H9 (cell line): ENCODE measurements around the gene MIAT. TPM values are rescaled to one million over a fixed set of nuclear protein-coding genes. Genes with fewer than 3 reads are reported as not detected.

Experiments
- DNase-seq: peaks from one replicate; pipeline ENCODE4 v3.0.0-alpha.2; 2017
- H2AFZ ChIP-seq: one replicate; pipeline ENCODE4 v1.6.1; 2013; ENCODE audit warnings: mild to moderate bottlenecking, low read length, control low read depth, moderate library complexity
- H2AK5ac ChIP-seq: 2 replicates; pipeline ENCODE4 v1.6.1; 2013; ENCODE audit warnings: low read length, control low read depth, mixed read lengths; ENCODE audit not compliant: insufficient read length
- H2BK120ac ChIP-seq: one replicate; pipeline ENCODE4 v1.6.1; 2013; ENCODE audit warnings: low read depth, mild to moderate bottlenecking, low read length, control low read depth, inconsistent platforms; ENCODE audit not compliant: poor library complexity, severe bottlenecking
- H2BK12ac ChIP-seq: 2 replicates; pipeline ENCODE4 v1.6.1; 2013; ENCODE audit warnings: low read length, control low read depth, mixed read lengths, low read depth; ENCODE audit not compliant: insufficient read length
- H2BK15ac ChIP-seq: 2 replicates; pipeline ENCODE4 v1.6.1; 2013; ENCODE audit warnings: low read depth, low read length, control low read depth
- H2BK20ac ChIP-seq: one replicate; pipeline ENCODE4 v1.6.1; 2013; ENCODE audit warnings: low read depth, mild to moderate bottlenecking, low read length, control low read depth, inconsistent platforms; ENCODE audit not compliant: poor library complexity, severe bottlenecking
- H2BK5ac ChIP-seq: 2 replicates; pipeline ENCODE4 v1.6.1; 2013; ENCODE audit warnings: low read length, control low read depth, mixed read lengths; ENCODE audit not compliant: insufficient read length
- H3K14ac ChIP-seq: 2 replicates; pipeline ENCODE4 v1.6.1; 2013; ENCODE audit warnings: low read length, control low read depth; ENCODE audit not compliant: insufficient read depth
- H3K18ac ChIP-seq: 2 replicates; pipeline ENCODE4 v1.6.1; 2013; ENCODE audit warnings: low read depth, mild to moderate bottlenecking, mixed read lengths, low read length, control low read depth; ENCODE audit not compliant: insufficient read length
- H3K23ac ChIP-seq: 2 replicates; pipeline ENCODE4 v1.6.1; 2013; ENCODE audit warnings: low read length, control low read depth, mixed read lengths, low read depth; ENCODE audit not compliant: insufficient read length
- H3K23me2 ChIP-seq: 2 replicates; pipeline ENCODE4 v1.6.1; 2013; ENCODE audit warnings: low read depth, mild to moderate bottlenecking, mixed read lengths, low read length, control low read depth; ENCODE audit not compliant: insufficient read length, poor library complexity, severe bottlenecking
- H3K27ac ChIP-seq: 2 replicates; pipeline ENCODE4 v1.5.1; 2013; ENCODE audit warnings: low read length, control low read depth, mixed read lengths, low read depth; ENCODE audit not compliant: insufficient read length
- H3K27me3 ChIP-seq: 2 replicates; pipeline ENCODE4 v1.6.1; 2013; ENCODE audit warnings: low read length, control low read depth, inconsistent platforms; ENCODE audit not compliant: insufficient read depth
- H3K4ac ChIP-seq: 2 replicates; pipeline ENCODE4 v1.6.1; 2013; ENCODE audit warnings: low read depth, mild to moderate bottlenecking, control low read depth, inconsistent platforms, low read length, moderate library complexity
- H3K4me1 ChIP-seq: 2 replicates; pipeline ENCODE4 v1.6.1; 2013; ENCODE audit warnings: low read length, control low read depth, inconsistent platforms; ENCODE audit not compliant: insufficient read depth
- H3K4me2 ChIP-seq: 2 replicates; pipeline ENCODE4 v1.6.1; 2013; ENCODE audit warnings: low read length, control low read depth, mixed read lengths; ENCODE audit not compliant: insufficient read length, insufficient read depth
- H3K56ac ChIP-seq: 2 replicates; pipeline ENCODE4 v1.6.1; 2013; ENCODE audit warnings: low read depth, mild to moderate bottlenecking, mixed read lengths, low read length, control low read depth; ENCODE audit not compliant: insufficient read length
- H3K79me1 ChIP-seq: 2 replicates; pipeline ENCODE4 v1.6.1; 2013; ENCODE audit warnings: low read depth, mild to moderate bottlenecking, moderate library complexity, low read length, control low read depth, inconsistent platforms; ENCODE audit not compliant: insufficient read depth, poor library complexity, severe bottlenecking
- H3K79me2 ChIP-seq: 2 replicates; pipeline ENCODE4 v1.6.1; 2013; ENCODE audit warnings: low read length, control low read depth, inconsistent platforms; ENCODE audit not compliant: insufficient read depth
- H3K9ac ChIP-seq: 2 replicates; pipeline ENCODE4 v1.6.1; 2013; ENCODE audit warnings: low read length, control low read depth, mixed read lengths; ENCODE audit not compliant: insufficient read length; ENCODE audit errors: extremely low read depth
- H3K9me3 ChIP-seq: one replicate; pipeline ENCODE4 v1.6.1; 2013; ENCODE audit warnings: low read depth, low read length, inconsistent platforms; ENCODE audit not compliant: control insufficient read depth
- H3T11ph ChIP-seq: one replicate; pipeline ENCODE4 v1.6.1; 2013; ENCODE audit warnings: mild to moderate bottlenecking, low read length, control low read depth, inconsistent platforms
- H4K20me1 ChIP-seq: one replicate; pipeline ENCODE4 v1.6.1; 2013; ENCODE audit not compliant: control insufficient read depth, insufficient read length, insufficient read depth
- H4K5ac ChIP-seq: 2 replicates; pipeline ENCODE4 v1.6.1; 2013; ENCODE audit warnings: low read depth, mild to moderate bottlenecking, mixed read lengths, low read length, control low read depth; ENCODE audit not compliant: insufficient read length
- H4K8ac ChIP-seq: replicated peaks from 2 replicates; pipeline ENCODE4 v1.6.1; 2013; ENCODE audit warnings: low read length, control low read depth, mixed read lengths, low read depth; ENCODE audit not compliant: insufficient read length
- H4K91ac ChIP-seq: 2 replicates; pipeline ENCODE4 v1.6.1; 2013; ENCODE audit warnings: low read depth, mild to moderate bottlenecking, moderate library complexity, mixed read lengths, low read length, control low read depth; ENCODE audit not compliant: insufficient read length
- H3K27ac Mint-ChIP-seq, 3 experiments: 2 replicates in 2 of 3; 3 replicates in 1 of 3; pipeline ENCODE4 v1.8.0; 2020 to 2021; ENCODE audit warnings: mixed read lengths in 3 of 3, mild to moderate bottlenecking in 1 of 3, moderate library complexity in 1 of 3
- H3K27me3 Mint-ChIP-seq: 2 replicates; pipeline ENCODE4 v1.8.0; 2021; ENCODE audit warnings: low read depth, mild to moderate bottlenecking, moderate library complexity, mixed read lengths
- H3K36me3 Mint-ChIP-seq, 3 experiments: 2 replicates in 2 of 3; 3 replicates in 1 of 3; pipeline ENCODE4 v1.8.0; 2020 to 2021; ENCODE audit warnings: low read depth in 3 of 3, mixed read lengths in 3 of 3; ENCODE audit not compliant: insufficient read depth in 1 of 3
- H3K4me1 Mint-ChIP-seq, 2 experiments: 2 replicates each; pipeline ENCODE4 v1.8.0; 2020; ENCODE audit warnings: mixed read lengths in 2 of 2
- H3K4me3 Mint-ChIP-seq, 2 experiments: 2 replicates in 1 of 2; 3 replicates in 1 of 2; pipeline ENCODE4 v1.8.0; 2020 to 2021; ENCODE audit warnings: mild to moderate bottlenecking in 2 of 2, mixed read lengths in 2 of 2, moderate library complexity in 1 of 2
- H3K9me3 Mint-ChIP-seq, 2 experiments: 2 replicates in 1 of 2; 3 replicates in 1 of 2; pipeline ENCODE4 v1.8.0; 2020; ENCODE audit warnings: mild to moderate bottlenecking in 2 of 2, mixed read lengths in 2 of 2, moderate library complexity in 1 of 2
- CTCF ChIP-seq: fragments of 200-600 bp; sonication (generic); conservative IDR thresholded peaks from 3 replicates; pipeline ENCODE4 v1.8.0; 2021; ENCODE audit warnings: antibody characterized with exemption, mild to moderate bottlenecking
- WGBS: extraction: QIAGEN DNeasy Blood & Tissue Kit; methylation state at CpG from one replicate; pipeline ENCODE4 v1.1.7; 2013; ENCODE audit warnings: missing lambda C conversion rate, low lambda C conversion rate, mixed read lengths; ENCODE audit not compliant: insufficient read length; ENCODE audit errors: extremely low coverage; 5-methylcytosine and 5-hydroxymethylcytosine counted together
- total RNA-seq: library from RNA; stranded (reverse); gene quantifications from 2 replicates; pipeline ENCODE4 v1.2.1, GENCODE V29; 2021

Gene MIAT
- total RNA-seq, 1 experiment from 2014 or later = 85.6 TPM

GRCh38 chr22:26624803-26625202, 32.6 kb upstream of the MIAT start:
- H3K27ac Mint-ChIP-seq = no peak overlapping the region
- H3K79me1 ChIP-seq = no peaks in the 10 kb centered on the region
- no peak overlapping the region for H4K5ac ChIP-seq
- WGBS = no CpG with 5 or more reads among the region's 12 CpGs
- no peaks in the 10 kb centered on the region for H3K23me2 ChIP-seq
- no peak overlapping the region for H3K27ac ChIP-seq
- peaks cover 9 to 19% of the 10 kb centered on the region in 2 experiments for H3K4me1 Mint-ChIP-seq
- H3K9me3 ChIP-seq = no peaks in the 10 kb centered on the region
- no peak overlapping the region for H3K9ac ChIP-seq
- no peak overlapping the region for H2BK120ac ChIP-seq
- H4K91ac ChIP-seq = no peak overlapping the region
- H3T11ph ChIP-seq = no peak overlapping the region
- H3K23ac ChIP-seq = no peak overlapping the region
- no peak overlapping the region for H3K14ac ChIP-seq
- no peaks in the 10 kb centered on the region; a peak in 1 of 7 replicates for H3K36me3 Mint-ChIP-seq
- no peak overlapping the region for H3K56ac ChIP-seq
- no peaks in the 10 kb centered on the region for H4K20me1 ChIP-seq
- no peaks in the 10 kb centered on the region for H3K4me1 ChIP-seq
- no peak overlapping the region for H3K4me2 ChIP-seq
- DNase-seq = no peak
- no peak overlapping the region for H2BK20ac ChIP-seq
- H3K4ac ChIP-seq = no peak overlapping the region
- H3K27me3 ChIP-seq = no peaks in the 10 kb centered on the region
- H3K18ac ChIP-seq = no peak overlapping the region
- TF ChIP-seq CTCF = no peak
- H2AFZ ChIP-seq = no peak overlapping the region
- no peak overlapping the region for H4K8ac ChIP-seq
- H3K79me2 ChIP-seq = no peaks in the 10 kb centered on the region
- no peaks in the 10 kb centered on the region; a peak in 1 of 5 replicates for H3K9me3 Mint-ChIP-seq
- H2BK5ac ChIP-seq = no peak overlapping the region
- peaks cover 27% of the 10 kb centered on the region for H3K27me3 Mint-ChIP-seq
- H2BK12ac ChIP-seq = no peak overlapping the region
- no peak overlapping the region for H3K4me3 Mint-ChIP-seq
- no peak overlapping the region for H2BK15ac ChIP-seq
- H2AK5ac ChIP-seq = no peak overlapping the region
